B cell (primary cell): Measurements from ENCODE around the gene UGT2B17. TPM values are rescaled to one million over a fixed set of nuclear protein-coding genes. Genes with fewer than 3 reads are reported as not detected.

Experiments used
- ATAC-seq: fragments of 200-7000 bp; cut with Tn5 transposase; one replicate; pipeline ENCODE4 v1.10.0; 2021; ENCODE audit warnings: low read depth, mild to moderate bottlenecking, moderate number of reproducible peaks, moderate library complexity
- CTCF ChIA-PET: fragments of 350-600 bp; sonication (Branson Sonifier 250); formaldehyde crosslinking; loops from one replicate; lab custom pipeline; 2021; ENCODE audit warnings: antibody characterized with exemption, inconsistent platforms; lab: Charles Lee
- POLR2A ChIA-PET: fragments of 350-600 bp; sonication (Branson Sonifier 250); formaldehyde crosslinking; loops from one replicate; lab custom pipeline; 2021; ENCODE audit warnings: antibody characterized with exemption; lab: Charles Lee
- DNase-seq: peaks from one replicate; pipeline ENCODE4 v3.0.0; 2013
- H2AFZ ChIP-seq: 2 replicates; pipeline ENCODE4 v1.6.1; 2012; ENCODE audit warnings: mild to moderate bottlenecking, low read depth, low read length; ENCODE audit not compliant: insufficient read depth, poor library complexity, severe bottlenecking
- H3K27ac ChIP-seq, 2 donors: 1 replicate in 1 of 2; 2 replicates in 1 of 2; pipeline ENCODE4 v1.5.1; 2012 to 2013; ENCODE audit warnings: low read length in 2 of 2, mild to moderate bottlenecking in 2 of 2, moderate library complexity in 1 of 2
- H3K27me3 ChIP-seq, 4 experiments: fragments of 200-600 bp in 1 of 4; sonication (generic) in 1 of 4; replicated peaks in 1 of 4; 1 replicate in 2 of 4; 2 replicates in 2 of 4; pipeline versions ENCODE4 v1.6.1 to v1.7.0; 2013 to 2016; ENCODE audit warnings: low read length in 3 of 4, mild to moderate bottlenecking in 2 of 4, mixed read lengths in 1 of 4, moderate library complexity in 1 of 4; ENCODE audit not compliant: insufficient read depth in 4 of 4, control insufficient read depth in 3 of 4; ENCODE audit errors: control extremely low read depth in 1 of 4
- H3K36me3 ChIP-seq, 2 experiments: replicated peaks in 1 of 2; 1 replicate in 1 of 2; 2 replicates in 1 of 2; pipeline versions ENCODE4 v1.6.1 to v1.7.1; 2013; ENCODE audit warnings: low read length in 1 of 2; ENCODE audit not compliant: insufficient read depth in 2 of 2, control insufficient read depth in 1 of 2; ENCODE audit errors: control extremely low read depth in 1 of 2, extremely low read depth in 1 of 2
- H3K4me1 ChIP-seq, 2 donors: fragments of 200-600 bp in 1 of 2; sonication (generic) in 1 of 2; 1 replicate in 1 of 2; 2 replicates in 1 of 2; pipeline versions ENCODE4 v1.5.1 to v1.6.1; 2013 to 2017; ENCODE audit warnings: low read length in 2 of 2; ENCODE audit not compliant: control insufficient read depth in 2 of 2, insufficient read depth in 2 of 2
- H3K4me2 ChIP-seq: replicated peaks from 2 replicates; pipeline ENCODE3; 2012; ENCODE audit warnings: mild to moderate bottlenecking, low read depth, low read length; ENCODE audit not compliant: poor library complexity, severe bottlenecking
- H3K4me3 ChIP-seq, 5 experiments: fragments of 200-600 bp in 1 of 5; sonication (generic) in 1 of 5; 1 replicate in 3 of 5; 2 replicates in 2 of 5; pipeline versions ENCODE4 v1.5.1 to v1.7.0; 2011 to 2016; ENCODE audit warnings: low read length in 4 of 5, mild to moderate bottlenecking in 4 of 5, low read depth in 2 of 5, control low read depth in 1 of 5, moderate library complexity in 1 of 5; ENCODE audit not compliant: insufficient read depth in 1 of 5; ENCODE audit errors: control extremely low read depth in 1 of 5, extremely low read depth in 1 of 5
- H3K79me2 ChIP-seq: fragments of 200-600 bp; sonication (generic); one replicate; pipeline ENCODE4 v1.6.0; 2016; ENCODE audit warnings: low read length; ENCODE audit not compliant: control insufficient read depth, insufficient read depth
- H3K9ac ChIP-seq: fragments of 200-600 bp; sonication (generic); 2 replicates; pipeline ENCODE4 v1.6.1; 2017; ENCODE audit warnings: mild to moderate bottlenecking, low read length, moderate library complexity
- H3K9me3 ChIP-seq, 3 donors: one replicate each; pipeline versions ENCODE4 v1.6.1 to v1.7.1; 2013; ENCODE audit warnings: low read length in 2 of 3; ENCODE audit not compliant: control insufficient read depth in 2 of 3, insufficient read depth in 1 of 3; ENCODE audit errors: control extremely low read depth in 1 of 3
- H4K20me1 ChIP-seq: 2 replicates; pipeline ENCODE4 v1.6.0; 2012; ENCODE audit warnings: mild to moderate bottlenecking, low read length; ENCODE audit not compliant: insufficient read depth, control insufficient read depth, poor library complexity, severe bottlenecking
- H3K27ac Mint-ChIP-seq: one replicate; pipeline ENCODE4 v1.8.0; 2021; ENCODE audit warnings: mixed read lengths
- H3K27me3 Mint-ChIP-seq: one replicate; pipeline ENCODE4 v1.8.0; 2021; ENCODE audit warnings: mixed read lengths
- H3K4me1 Mint-ChIP-seq: one replicate; pipeline ENCODE4 v1.8.0; 2021; ENCODE audit warnings: mixed read lengths
- H3K4me3 Mint-ChIP-seq: one replicate; pipeline ENCODE4 v1.8.0; 2021; ENCODE audit warnings: mixed read lengths
- H3K9me3 Mint-ChIP-seq: one replicate; pipeline ENCODE4 v1.8.0; 2022; ENCODE audit warnings: mixed read lengths; ENCODE audit not compliant: insufficient read depth
- EZH2 ChIP-seq: IDR thresholded peaks from 2 replicates; pipeline ENCODE4 v1.6.1; 2012; ENCODE audit warnings: borderline replicate concordance, low read depth, mild to moderate bottlenecking, moderate library complexity, low read length; ENCODE audit not compliant: insufficient read depth, poor library complexity, severe bottlenecking
- WGBS: methylation state at CpG from one replicate; pipeline ENCODE4 v1.1.5; 2013; ENCODE audit warnings: missing lambda C conversion rate; ENCODE audit not compliant: insufficient coverage; 5-methylcytosine and 5-hydroxymethylcytosine counted together
- intact Hi-C: fragments of 100-400 bp; cut with micrococcal nuclease; formaldehyde crosslinking; loops from one replicate; pipeline ENCODE4 v1.10.0; 2022
- polyA plus RNA-seq: library from polyadenylated mRNA; depleted of rRNA; stranded (reverse); fragments of >200 nt; gene quantifications from 2 replicates; pipeline ENCODE4 v1.2.3, GENCODE V29; 2012
- total RNA-seq, 2 donors: library from RNA; stranded (reverse); fragments of 120-200 nt in 1 of 2; gene quantifications; 1 replicate in 1 of 2; 2 replicates in 1 of 2; pipeline versions ENCODE4 v1.2.3 to v1.2.4, GENCODE V29; 2013 to 2022
- TF ChIP-seq, protein P1 (sequence below): fragments of 200-600 bp; IDR thresholded peaks from one replicate; pipeline ENCODE4 v1.8.0; 2022; ENCODE audit warnings: antibody characterized with exemption, mild to moderate bottlenecking

The UGT2B17 gene
- total and polyA plus RNA-seq, 2 donors (not counting 1 experiment from before 2014, with no cell fraction given): 0.52 TPM; not detected in 1

DNA sequence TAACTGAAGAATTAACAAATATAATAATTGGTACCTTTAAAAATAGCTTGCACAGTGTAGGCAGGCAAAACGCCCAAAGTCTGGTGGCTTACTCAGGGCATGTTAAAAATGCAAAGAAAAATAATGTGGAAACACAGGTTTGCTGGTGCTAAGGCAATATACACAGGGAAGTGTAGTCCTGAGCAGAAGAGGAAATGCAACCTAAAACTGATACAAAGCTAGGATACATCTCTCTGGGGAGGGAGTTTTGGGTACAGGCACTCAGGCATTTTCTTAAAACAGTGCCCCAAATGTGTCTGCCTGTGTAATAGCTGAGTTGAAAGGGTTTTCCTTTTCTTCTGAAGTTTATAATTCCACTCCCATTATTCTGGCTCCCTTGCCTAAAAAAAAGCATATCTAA is 81.4 kb downstream of the UGT2B17 start:
- H3K9ac ChIP-seq: peak overlapping the region; percentile 1

DNA sequence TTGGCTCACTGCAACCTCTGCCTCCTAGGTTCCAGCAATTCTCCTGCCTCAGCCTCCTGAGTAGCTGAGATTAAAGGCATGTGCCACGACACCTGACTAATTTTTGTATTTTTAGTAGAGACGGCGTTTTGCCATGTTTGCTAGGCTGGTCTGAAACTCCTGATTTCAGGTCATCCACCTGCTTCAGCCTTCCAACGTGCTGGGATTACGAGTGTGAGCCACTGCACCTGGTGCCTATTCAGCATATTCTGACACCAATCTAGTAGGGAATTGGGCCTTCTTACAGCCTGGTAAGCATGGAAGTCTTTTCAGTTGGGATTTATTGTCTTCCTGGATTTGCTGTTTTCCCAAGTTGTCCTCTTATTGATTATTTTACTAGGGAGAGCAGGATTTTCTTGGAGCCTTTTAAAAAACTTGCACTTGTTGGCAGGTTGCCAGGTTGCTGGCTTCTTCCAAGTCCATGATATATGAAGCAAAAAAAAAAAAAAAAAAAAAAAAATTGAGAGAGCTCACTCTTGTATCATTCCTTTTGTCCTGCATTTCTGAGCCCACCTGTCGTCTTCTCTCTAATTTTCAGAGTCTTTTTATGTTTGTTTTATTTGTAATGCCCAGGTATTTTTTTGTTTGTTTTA is 85.2 kb downstream of the UGT2B17 start:
- no peak overlapping the region for H3K4me3 ChIP-seq
- WGBS: 98% methylated on average over 5 of the region's 6 CpGs
- no peaks in the 10 kb centered on the region for H4K20me1 ChIP-seq
- H2AFZ ChIP-seq: no peak overlapping the region
- TF ChIP-seq EZH2: no peak
- TF ChIP-seq, protein P1, sequence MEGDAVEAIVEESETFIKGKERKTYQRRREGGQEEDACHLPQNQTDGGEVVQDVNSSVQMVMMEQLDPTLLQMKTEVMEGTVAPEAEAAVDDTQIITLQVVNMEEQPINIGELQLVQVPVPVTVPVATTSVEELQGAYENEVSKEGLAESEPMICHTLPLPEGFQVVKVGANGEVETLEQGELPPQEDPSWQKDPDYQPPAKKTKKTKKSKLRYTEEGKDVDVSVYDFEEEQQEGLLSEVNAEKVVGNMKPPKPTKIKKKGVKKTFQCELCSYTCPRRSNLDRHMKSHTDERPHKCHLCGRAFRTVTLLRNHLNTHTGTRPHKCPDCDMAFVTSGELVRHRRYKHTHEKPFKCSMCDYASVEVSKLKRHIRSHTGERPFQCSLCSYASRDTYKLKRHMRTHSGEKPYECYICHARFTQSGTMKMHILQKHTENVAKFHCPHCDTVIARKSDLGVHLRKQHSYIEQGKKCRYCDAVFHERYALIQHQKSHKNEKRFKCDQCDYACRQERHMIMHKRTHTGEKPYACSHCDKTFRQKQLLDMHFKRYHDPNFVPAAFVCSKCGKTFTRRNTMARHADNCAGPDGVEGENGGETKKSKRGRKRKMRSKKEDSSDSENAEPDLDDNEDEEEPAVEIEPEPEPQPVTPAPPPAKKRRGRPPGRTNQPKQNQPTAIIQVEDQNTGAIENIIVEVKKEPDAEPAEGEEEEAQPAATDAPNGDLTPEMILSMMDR: no peak
- H3K4me2 ChIP-seq: no peak overlapping the region
- Mint-ChIP-seq H3K9me3 (no peaks in the 10 kb centered on the region), H3K4me3 (no peak overlapping the region), H3K27ac (no peak overlapping the region), H3K27me3 (no peaks in the 10 kb centered on the region), H3K4me1 (peaks cover 10% of the 10 kb centered on the region)
- ChIA-PET POLR2A (no interaction called here), CTCF (interaction anchor here (0.7 kb wide), 1 partner anchor 776 kb away, joined by 6 read pairs; no protein-coding TSS in a partner anchor)
- peaks cover 7 to 8% of the 10 kb centered on the region in 2 donors for H3K4me1 ChIP-seq
- H3K9ac ChIP-seq: no peak overlapping the region
- no peak for ATAC-seq
- no peaks in the 10 kb centered on the region for H3K36me3 ChIP-seq
- H3K9me3 ChIP-seq: no peaks in the 10 kb centered on the region
- intact Hi-C loops: no loop called here
- H3K79me2 ChIP-seq: no peaks in the 10 kb centered on the region
- no peak overlapping the region for H3K27ac ChIP-seq
- peaks cover 0 to 2% (median 0%) of the 10 kb centered on the region in 4 experiments for H3K27me3 ChIP-seq
- DNase-seq: no peak

More for the DNA sequence above, 81.4 kb downstream of the UGT2B17 start:
- intact Hi-C loops: loop anchor here (5.0 kb wide), 1 partner anchor 178 kb away; the partner anchor contains the start of gene UGT2B15
- Histone ChIP-seq H3K36me3 (no peaks in the 10 kb centered on the region), H3K79me2 (no peaks in the 10 kb centered on the region), H2AFZ (no peak overlapping the region), H3K4me1 (peaks cover 7 to 8% of the 10 kb centered on the region in 2 donors), H4K20me1 (no peaks in the 10 kb centered on the region), H3K27ac (no peak overlapping the region), H3K27me3 (peaks cover 0 to under 1% (median 0%) of the 10 kb centered on the region in 4 experiments), H3K4me2 (no peak overlapping the region), H3K4me3 (no peak overlapping the region), H3K9me3 (no peaks in the 10 kb centered on the region)
- Mint-ChIP-seq H3K4me3 (no peak overlapping the region), H3K27ac (no peak overlapping the region), H3K27me3 (no peaks in the 10 kb centered on the region), H3K9me3 (no peaks in the 10 kb centered on the region), H3K4me1 (peaks cover 10% of the 10 kb centered on the region)
- CTCF ChIA-PET: no interaction called here
- WGBS: 0% methylated on average over 1 of the region's 1 CpG
- POLR2A ChIA-PET: no interaction called here
- DNase-seq (no peak), ATAC-seq (no peak)
- TF ChIP-seq, protein P1: no peak
- no peak for TF ChIP-seq EZH2
